ENCODE results near the gene ARHGEF17. TPM values are rescaled to one million over a fixed set of nuclear protein-coding genes. Genes with fewer than 3 reads are reported as not detected.

ARHGEF17 gene
- total and polyA plus RNA-seq, 4 experiments from 2014 or later = 0.23 TPM; not detected in 3

DNA sequence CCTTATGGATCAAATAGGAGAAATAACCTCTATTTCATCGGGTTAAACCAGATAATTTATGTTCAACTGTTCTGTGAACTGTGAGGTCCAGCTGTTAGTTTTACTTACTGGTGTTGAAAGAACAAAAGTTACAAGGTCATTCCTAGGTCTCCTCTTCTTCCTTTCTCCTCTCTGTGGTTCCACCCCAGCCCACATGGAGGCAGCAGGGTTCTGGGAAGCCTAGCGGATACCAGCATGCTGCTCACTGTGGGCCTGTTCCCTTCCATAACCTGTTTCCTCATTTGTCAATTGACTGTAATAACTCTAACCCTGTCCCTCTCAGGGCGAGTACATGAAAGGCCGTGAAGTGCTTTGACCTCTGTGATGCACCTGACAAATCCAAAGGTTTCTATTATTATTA is 96.0 kb downstream of the ARHGEF17 start:
- Histone ChIP-seq H3K27me3 (ENCODE audit: insufficient read depth, low read length) (no peaks in the 10 kb centered on the region), H3K4me1 (ENCODE audit: insufficient read depth, low read length) (no peaks in the 10 kb centered on the region), H3K27ac (ENCODE audit: low read depth, low read length) (no peak overlapping the region), H3K36me3 (ENCODE audit: insufficient read depth, low read length) (peaks cover 3% of the 10 kb centered on the region), H3K4me3 (ENCODE audit: low read length in 2 of 2) (no peak overlapping the region), H3K9me3 (ENCODE audit: control insufficient read depth in 1 of 2, low read length in 2 of 2) (no peaks in the 10 kb centered on the region)
- CTCF ChIA-PET (ENCODE audit: partially characterized antibody) = interaction anchor here (0.8 to 6.0 kb wide), 3 partner anchors 11 to 257 kb away, joined by 4 to 42 read pairs (median 7); no protein-coding TSS in a partner anchor
- H3K27ac Mint-ChIP-seq = peak overlapping the region in 3 of 7 donors; percentile 52 to 81 (median 74)
- no peaks in the 10 kb centered on the region for H3K27me3 Mint-ChIP-seq
- no peak overlapping the region for H3K4me3 Mint-ChIP-seq
- no peaks in the 10 kb centered on the region for H3K9me3 Mint-ChIP-seq
- H3K4me1 Mint-ChIP-seq = peaks cover 0 to 6% (median under 1%) of the 10 kb centered on the region in 4 donors
- H3K36me3 Mint-ChIP-seq = peaks cover 12 to 30% of the 10 kb centered on the region in 2 donors
- POLR2A ChIA-PET (ENCODE audit: partially characterized antibody) = no interaction called here
- intact Hi-C loops (cut with micrococcal nuclease) = no loop called here
- DNase-seq = no peak

DNA sequence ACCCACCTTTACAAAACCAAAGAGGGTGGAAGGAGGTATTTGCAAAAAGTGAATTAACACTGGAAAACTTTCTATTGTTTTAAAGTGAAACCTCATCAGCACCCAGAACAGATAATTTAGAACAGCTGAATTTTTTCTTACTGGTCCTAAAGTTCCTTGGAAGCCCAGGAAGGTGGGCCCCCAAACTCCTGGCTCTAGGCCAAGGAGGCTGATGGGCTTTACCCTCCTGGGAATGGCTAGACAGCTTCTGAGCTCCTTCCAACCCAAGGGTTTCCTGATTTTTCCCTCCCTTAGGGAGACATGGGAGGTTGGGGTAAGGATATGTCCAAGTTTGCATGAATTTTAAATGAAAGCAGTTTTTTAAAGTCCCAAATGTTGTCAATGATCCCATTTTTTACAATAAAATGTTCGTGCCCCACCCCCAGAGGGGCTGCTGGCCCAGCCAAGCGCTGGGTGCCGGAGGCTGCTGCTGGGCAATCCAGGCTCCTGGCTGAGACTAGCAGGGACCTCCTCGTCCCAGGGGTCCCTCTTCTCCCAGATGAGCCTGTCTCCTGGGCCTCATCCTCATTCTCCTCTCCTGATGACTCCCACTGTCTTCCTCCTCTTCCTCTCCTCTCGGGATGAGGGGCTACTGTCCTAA is 96.5 kb downstream of the ARHGEF17 start:
- H3K27ac Mint-ChIP-seq = no peak overlapping the region
- H3K9me3 Mint-ChIP-seq = no peaks in the 10 kb centered on the region
- H3K4me3 Mint-ChIP-seq = no peak overlapping the region
- Histone ChIP-seq H3K36me3 (ENCODE audit: insufficient read depth, low read length) (peaks cover 3% of the 10 kb centered on the region), H3K4me3 (ENCODE audit: low read length in 2 of 2) (no peak overlapping the region), H3K27ac (ENCODE audit: low read depth, low read length) (no peak overlapping the region), H3K4me1 (ENCODE audit: insufficient read depth, low read length) (no peaks in the 10 kb centered on the region), H3K27me3 (ENCODE audit: insufficient read depth, low read length) (no peaks in the 10 kb centered on the region), H3K9me3 (ENCODE audit: control insufficient read depth in 1 of 2, low read length in 2 of 2) (no peaks in the 10 kb centered on the region)
- POLR2A ChIA-PET (ENCODE audit: partially characterized antibody) = no interaction called here
- H3K36me3 Mint-ChIP-seq = peaks cover 17 to 35% of the 10 kb centered on the region in 2 donors
- intact Hi-C loops (cut with micrococcal nuclease) = no loop called here
- no peaks in the 10 kb centered on the region for H3K27me3 Mint-ChIP-seq
- H3K4me1 Mint-ChIP-seq = peaks cover 0 to 1% (median under 1%) of the 10 kb centered on the region in 4 donors
- no peak for DNase-seq
- CTCF ChIA-PET (ENCODE audit: partially characterized antibody) = interaction anchor here (1.2 kb wide), 1 partner anchor 10 kb away, joined by 3 read pairs; no protein-coding TSS in a partner anchor

DNA sequence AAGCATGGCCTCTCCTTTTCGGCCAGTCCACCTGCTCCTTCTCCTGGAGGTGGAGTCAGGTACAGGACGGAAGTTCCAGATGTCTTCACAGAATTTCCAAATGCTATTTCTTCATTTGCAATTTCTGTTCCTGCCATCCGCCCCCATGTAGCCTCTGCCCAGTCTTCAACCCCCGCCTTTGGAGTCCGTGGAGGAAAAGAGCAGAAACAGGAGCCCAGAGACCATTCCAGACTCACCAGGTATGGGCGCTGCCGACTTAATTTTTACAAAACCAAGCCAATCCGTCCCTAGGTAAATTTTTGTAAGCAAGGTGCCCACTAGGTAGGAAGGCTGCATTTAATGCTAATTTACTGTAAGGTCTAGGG is 97.1 kb downstream of the ARHGEF17 start:
- Mint-ChIP-seq H3K27me3 (no peaks in the 10 kb centered on the region), H3K27ac (peak overlapping the region in 1 of 7 donors; percentile 66), H3K4me1 (peaks cover 0 to 1% (median 0%) of the 10 kb centered on the region in 4 donors), H3K36me3 (peaks cover 17 to 39% of the 10 kb centered on the region in 2 donors), H3K9me3 (no peaks in the 10 kb centered on the region), H3K4me3 (no peak overlapping the region)
- intact Hi-C loops (cut with micrococcal nuclease) = no loop called here
- no peaks in the 10 kb centered on the region for H3K9me3 ChIP-seq (ENCODE audit: control insufficient read depth in 1 of 2, low read length in 2 of 2)
- H3K36me3 ChIP-seq (ENCODE audit: insufficient read depth, low read length) = peaks cover 3% of the 10 kb centered on the region
- ChIA-PET CTCF (ENCODE audit: partially characterized antibody) (interaction anchor here (1.0 to 1.2 kb wide), 2 partner anchors 9 to 54 kb away, joined by 3 to 5 read pairs; no protein-coding TSS in a partner anchor), POLR2A (ENCODE audit: partially characterized antibody) (no interaction called here)
- H3K27ac ChIP-seq (ENCODE audit: low read depth, low read length) = no peak overlapping the region
- H3K4me3 ChIP-seq (ENCODE audit: low read length in 2 of 2) = no peak overlapping the region
- DNase-seq = no peak
- no peaks in the 10 kb centered on the region for H3K4me1 ChIP-seq (ENCODE audit: insufficient read depth, low read length)
- H3K27me3 ChIP-seq (ENCODE audit: insufficient read depth, low read length) = no peaks in the 10 kb centered on the region

DNA sequence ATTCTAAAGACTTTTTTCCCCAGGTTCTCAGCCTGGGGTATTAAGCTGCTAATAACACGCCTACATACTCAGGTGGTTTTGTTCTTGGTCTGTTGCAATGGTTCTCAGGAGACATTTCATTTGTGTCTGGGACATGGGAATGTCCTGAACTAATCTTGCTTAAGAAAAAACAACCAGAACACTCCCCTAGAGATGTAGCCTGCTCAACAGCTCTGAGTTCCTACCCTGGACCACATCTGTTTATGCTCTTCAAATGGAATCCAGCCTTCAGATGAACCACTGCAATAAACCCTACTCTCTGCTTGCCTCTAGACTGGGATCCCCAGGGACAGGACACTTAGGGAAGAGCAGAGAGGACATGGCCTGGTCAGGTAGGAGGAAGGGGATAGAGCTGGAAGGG is 98.1 kb downstream of the ARHGEF17 start:
- intact Hi-C loops (cut with micrococcal nuclease) = no loop called here
- no peaks in the 10 kb centered on the region for H3K27me3 ChIP-seq (ENCODE audit: insufficient read depth, low read length)
- Mint-ChIP-seq H3K9me3 (no peaks in the 10 kb centered on the region), H3K4me3 (no peak overlapping the region), H3K36me3 (peaks cover 17 to 43% of the 10 kb centered on the region in 2 donors), H3K4me1 (no peaks in the 10 kb centered on the region), H3K27me3 (no peaks in the 10 kb centered on the region), H3K27ac (peak overlapping the region in 2 of 7 donors; percentile 1 to 42)
- no peak overlapping the region for H3K27ac ChIP-seq (ENCODE audit: low read depth, low read length)
- H3K4me3 ChIP-seq (ENCODE audit: low read length in 2 of 2) = no peak overlapping the region
- H3K36me3 ChIP-seq (ENCODE audit: insufficient read depth, low read length) = peaks cover 3% of the 10 kb centered on the region
- ChIA-PET CTCF (ENCODE audit: partially characterized antibody) (interaction anchor here (1.0 to 2.1 kb wide), 2 partner anchors 55 to 70 kb away, joined by 5 to 9 read pairs; no protein-coding TSS in a partner anchor), POLR2A (ENCODE audit: partially characterized antibody) (no interaction called here)
- DNase-seq = no peak
- H3K9me3 ChIP-seq (ENCODE audit: control insufficient read depth in 1 of 2, low read length in 2 of 2) = no peaks in the 10 kb centered on the region
- no peaks in the 10 kb centered on the region for H3K4me1 ChIP-seq (ENCODE audit: insufficient read depth, low read length)

DNA sequence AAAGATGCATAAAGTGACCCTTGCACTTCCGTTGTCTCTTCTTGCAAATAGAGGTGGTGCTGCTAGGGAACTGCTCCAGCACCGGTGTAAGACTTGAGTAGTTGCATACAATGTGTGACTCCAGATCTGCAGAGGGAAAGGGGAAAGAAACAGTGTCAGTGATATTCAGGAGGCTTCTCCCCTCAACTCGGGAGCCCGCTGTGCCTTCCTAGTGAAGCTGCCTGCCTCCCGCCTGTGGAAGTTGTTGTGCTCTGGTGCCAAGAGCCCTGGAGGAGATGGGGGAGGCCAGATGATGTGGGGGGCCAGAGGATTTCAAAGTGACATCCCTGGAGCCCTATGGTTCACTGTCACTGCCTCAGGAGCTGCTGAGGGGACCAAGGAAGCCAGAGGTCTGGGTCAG is 98.5 kb downstream of the ARHGEF17 start:
- no peak overlapping the region for H3K4me3 Mint-ChIP-seq
- no peaks in the 10 kb centered on the region for H3K4me1 ChIP-seq (ENCODE audit: insufficient read depth, low read length)
- intact Hi-C loops (cut with micrococcal nuclease) = no loop called here
- H3K27ac Mint-ChIP-seq = peak overlapping the region in 2 of 7 donors; percentile 1 to 42
- no peaks in the 10 kb centered on the region for H3K27me3 ChIP-seq (ENCODE audit: insufficient read depth, low read length)
- no peaks in the 10 kb centered on the region for H3K27me3 Mint-ChIP-seq
- peaks cover 3% of the 10 kb centered on the region for H3K36me3 ChIP-seq (ENCODE audit: insufficient read depth, low read length)
- no peak for DNase-seq
- H3K9me3 ChIP-seq (ENCODE audit: control insufficient read depth in 1 of 2, low read length in 2 of 2) = no peaks in the 10 kb centered on the region
- CTCF ChIA-PET (ENCODE audit: partially characterized antibody) = interaction anchor here (1.0 to 2.4 kb wide), 5 partner anchors 9 to 254 kb away, joined by 3 to 10 read pairs (median 8); no protein-coding TSS in a partner anchor
- H3K36me3 Mint-ChIP-seq = peaks cover 17 to 43% of the 10 kb centered on the region in 2 donors
- H3K4me3 ChIP-seq (ENCODE audit: low read length in 2 of 2) = no peak overlapping the region
- H3K27ac ChIP-seq (ENCODE audit: low read depth, low read length) = no peak overlapping the region
- H3K4me1 Mint-ChIP-seq = no peaks in the 10 kb centered on the region
- H3K9me3 Mint-ChIP-seq = no peaks in the 10 kb centered on the region
- POLR2A ChIA-PET (ENCODE audit: partially characterized antibody) = no interaction called here

DNA sequence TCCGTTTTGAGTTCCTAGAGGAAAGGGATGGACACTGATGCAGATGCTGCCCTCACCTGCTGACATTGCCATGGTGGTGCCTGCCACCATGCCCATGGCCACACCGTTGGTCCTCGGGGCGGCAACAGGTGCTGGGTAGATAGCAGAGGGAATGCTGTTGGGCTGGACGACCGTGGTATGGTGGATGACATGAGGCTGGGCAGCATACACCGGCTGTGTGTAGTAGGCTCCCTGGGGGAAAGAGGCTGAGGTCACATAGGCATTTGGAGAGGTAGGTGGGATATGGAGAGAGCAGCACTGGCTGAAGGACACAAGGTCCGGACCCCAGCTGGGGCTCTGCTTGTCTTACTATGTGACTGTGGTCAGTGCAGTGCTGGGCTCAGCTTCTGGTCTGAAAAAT is 101.4 kb downstream of the ARHGEF17 start:
- no peak overlapping the region for H3K4me3 Mint-ChIP-seq
- no peaks in the 10 kb centered on the region for H3K9me3 Mint-ChIP-seq
- ChIA-PET POLR2A (ENCODE audit: partially characterized antibody) (no interaction called here), CTCF (ENCODE audit: partially characterized antibody) (interaction anchor here (1.4 kb wide), 1 partner anchor 58 kb away, joined by 4 read pairs; no protein-coding TSS in a partner anchor)
- H3K27me3 ChIP-seq (ENCODE audit: insufficient read depth, low read length) = no peaks in the 10 kb centered on the region
- peaks cover 3% of the 10 kb centered on the region for H3K36me3 ChIP-seq (ENCODE audit: insufficient read depth, low read length)
- H3K4me1 ChIP-seq (ENCODE audit: insufficient read depth, low read length) = no peaks in the 10 kb centered on the region
- no peak for DNase-seq
- H3K27me3 Mint-ChIP-seq = no peaks in the 10 kb centered on the region
- H3K4me3 ChIP-seq (ENCODE audit: low read length in 2 of 2) = no peak overlapping the region
- peaks cover 0 to 3% (median 0%) of the 10 kb centered on the region in 4 donors for H3K4me1 Mint-ChIP-seq
- H3K36me3 Mint-ChIP-seq = peaks cover 17 to 45% of the 10 kb centered on the region in 2 donors
- H3K27ac Mint-ChIP-seq = peak overlapping the region in 1 of 7 donors; percentile 24
- intact Hi-C loops (cut with micrococcal nuclease) = no loop called here
- no peak overlapping the region for H3K27ac ChIP-seq (ENCODE audit: low read depth, low read length)
- H3K9me3 ChIP-seq (ENCODE audit: control insufficient read depth in 1 of 2, low read length in 2 of 2) = no peaks in the 10 kb centered on the region

DNA sequence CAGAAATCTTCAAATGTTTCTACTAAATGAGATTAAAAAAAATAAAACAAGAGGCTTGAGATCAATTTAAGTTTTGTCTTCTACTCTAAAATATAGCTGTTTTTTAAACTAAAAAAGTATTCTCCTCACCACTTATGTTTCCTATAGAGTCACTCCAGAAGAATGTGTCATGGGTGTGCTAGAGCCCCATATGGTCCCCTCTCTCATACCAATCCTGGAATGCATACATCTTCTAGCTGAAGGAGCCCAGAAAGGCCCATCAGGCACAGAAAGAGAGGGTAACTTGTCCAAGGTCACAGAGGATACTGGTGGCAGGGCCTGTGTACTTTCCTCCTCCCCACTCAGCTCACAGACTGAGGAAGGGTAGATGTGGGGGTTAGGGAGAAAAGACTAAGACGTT is 102.6 kb downstream of the ARHGEF17 start:
- H3K9me3 Mint-ChIP-seq = no peaks in the 10 kb centered on the region
- no peaks in the 10 kb centered on the region for H3K27me3 ChIP-seq (ENCODE audit: insufficient read depth, low read length)
- ChIA-PET CTCF (ENCODE audit: partially characterized antibody) (interaction anchor here (1.1 to 1.4 kb wide), 2 partner anchors 17 to 60 kb away, joined by 4 to 6 read pairs; no protein-coding TSS in a partner anchor), POLR2A (ENCODE audit: partially characterized antibody) (no interaction called here)
- H3K27ac Mint-ChIP-seq = peak overlapping the region in 1 of 7 donors; percentile 7
- no peaks in the 10 kb centered on the region for H3K4me1 ChIP-seq (ENCODE audit: insufficient read depth, low read length)
- no peak overlapping the region for H3K4me3 ChIP-seq (ENCODE audit: low read length in 2 of 2)
- no peak overlapping the region for H3K27ac ChIP-seq (ENCODE audit: low read depth, low read length)
- intact Hi-C loops (cut with micrococcal nuclease) = no loop called here
- peaks cover 2% of the 10 kb centered on the region for H3K36me3 ChIP-seq (ENCODE audit: insufficient read depth, low read length)
- peaks cover 17 to 45% of the 10 kb centered on the region in 2 donors for H3K36me3 Mint-ChIP-seq
- no peaks in the 10 kb centered on the region for H3K9me3 ChIP-seq (ENCODE audit: control insufficient read depth in 1 of 2, low read length in 2 of 2)
- H3K4me3 Mint-ChIP-seq = no peak overlapping the region
- DNase-seq = no peak
- peaks cover 0 to 6% (median 4%) of the 10 kb centered on the region in 4 donors for H3K4me1 Mint-ChIP-seq
- no peaks in the 10 kb centered on the region for H3K27me3 Mint-ChIP-seq
